Head of caudate nucleus (tissue), 42 donors: ENCODE data around the gene ZNF284.

ENCODE experiments used
- DNase-seq, 42 donors: peaks; one replicate each; pipeline versions ENCODE4 v3.0.0 to v3.0.0-alpha.2; 2020 to 2021; ENCODE audit warnings: mixed read lengths in 7 of 42
- intact Hi-C: fragments of 100-400 bp; cut with DNase I; formaldehyde crosslinking; loops from one replicate; pipeline ENCODE4 v1.15.0; 2022

Gene ZNF284

GRCh38 chr19:44071824-44072542, at the start of gene ZNF284:
Gene ZNF284, plus strand, starts transcription at chr19:44072159. Its CDS starts 4,231 bp downstream, at chr19:44076390.
- peak; percentile 84 to 97 (median 93) for DNase-seq
- intact Hi-C loops: loop anchor here (2.0 kb wide), 1 partner anchor 19 kb away; the partner anchor contains the start of gene ZNF223

DNA sequence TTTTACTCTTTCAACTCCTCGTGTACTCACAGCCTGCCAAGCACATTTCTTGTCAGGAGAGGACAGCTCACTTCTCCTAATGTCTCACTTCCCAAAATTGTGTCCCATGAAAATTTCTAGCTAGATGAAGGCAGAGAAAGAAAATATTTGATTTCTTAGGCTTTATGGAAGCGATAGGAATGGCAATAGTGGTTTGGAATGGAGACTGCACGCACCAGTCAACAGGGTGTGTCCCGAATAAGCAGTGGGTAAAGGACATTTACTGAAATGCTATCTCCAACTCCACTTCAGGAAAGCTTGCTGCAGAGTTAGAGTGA, 47.1 kb upstream of the ZNF284 start:
- no peak for DNase-seq
- intact Hi-C loops: no loop called here

GRCh38 chr19:44025217-44025936, 46.6 kb upstream of the ZNF284 start, which contains the start of gene ZNF222:
Gene ZNF222, plus strand, starts transcription at chr19:44025379. Its CDS starts 58 bp downstream, at chr19:44025437.
- DNase-seq: peak; percentile 77 to 96 (median 89)
- intact Hi-C loops: no loop called here

- intact Hi-C loops: no loop called here
Observed at GRCh38 chr19:44026622-44027021, 45.3 kb upstream of the ZNF284 start.

DNA sequence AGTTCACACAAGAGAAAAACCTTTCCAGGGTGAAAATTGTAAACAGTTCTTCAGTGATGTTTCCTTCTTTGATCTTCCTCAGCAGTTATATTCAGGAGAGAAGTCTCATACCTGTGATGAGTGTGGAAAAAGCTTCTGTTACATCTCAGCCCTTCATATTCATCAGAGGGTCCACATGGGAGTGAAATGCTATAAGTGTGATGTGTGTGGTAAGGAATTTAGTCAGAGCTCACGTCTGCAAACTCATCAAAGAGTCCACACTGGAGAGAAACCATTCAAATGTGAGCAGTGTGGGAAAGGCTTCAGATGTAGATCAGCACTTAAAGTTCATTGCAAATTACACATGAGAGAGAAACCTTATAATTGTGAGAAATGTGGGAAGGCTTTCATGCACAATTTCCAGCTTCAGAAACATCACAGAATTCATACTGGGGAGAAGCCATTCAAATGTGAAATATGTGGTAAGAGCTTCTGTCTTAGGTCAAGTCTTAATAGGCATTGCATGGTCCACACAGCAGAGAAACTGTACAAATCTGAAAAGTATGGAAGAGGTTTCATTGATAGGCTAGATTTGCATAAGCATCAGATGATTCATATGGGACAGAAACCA, 39.9 kb upstream of the ZNF284 start:
- DNase-seq: no peak

More at GRCh38 chr19:44026622-44027021, 45.3 kb upstream of the ZNF284 start:
- no peak for DNase-seq

DNA sequence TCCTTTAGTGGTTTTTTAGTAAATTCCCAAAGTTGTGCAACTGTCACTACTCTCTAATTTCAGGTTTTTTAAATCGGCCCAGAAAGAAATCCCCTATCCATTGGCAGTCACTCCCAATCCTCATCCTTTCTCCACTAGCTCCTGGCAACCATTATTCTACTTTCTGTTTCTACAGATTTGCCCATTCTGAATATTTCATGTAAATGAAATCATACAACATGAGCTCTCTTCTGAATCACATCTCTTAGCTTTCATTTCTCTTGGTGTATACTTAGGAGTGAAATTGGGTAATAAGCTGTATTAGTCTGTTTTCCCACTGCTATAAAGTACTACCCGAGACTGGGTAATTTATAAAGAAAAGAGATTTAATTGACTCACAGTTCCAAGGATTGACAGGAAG, 29.8 kb upstream of the ZNF284 start:
- no peak for DNase-seq
- intact Hi-C loops: no loop called here

More for the DNA sequence above, 39.9 kb upstream of the ZNF284 start:
- intact Hi-C loops: no loop called here

GRCh38 chr19:44050740-44051649, 21.0 kb upstream of the ZNF284 start:
- peak; percentile 16 to 87 (median 58) for DNase-seq
- intact Hi-C loops: loop anchor here (5.0 to 10.0 kb wide), 3 partner anchors 41 to 116 kb away; partner anchors contain the start of genes ZNF224, ZNF225 and ZNF45

- DNase-seq: peak; percentile 92 to 99 (median 97)
- intact Hi-C loops: loop anchor here (2.0 to 10.0 kb wide), 4 partner anchors 19 to 117 kb away; partner anchors contain the start of genes ZNF224, ZNF225 and ZNF45
Observed at GRCh38 chr19:44051650-44052402, 20.1 kb upstream of the ZNF284 start, which contains the start of gene ZNF223. Gene ZNF223, plus strand, starts transcription at chr19:44052036. Its CDS starts 3,141 bp downstream, at chr19:44055177.

- no peak for DNase-seq
- intact Hi-C loops: loop anchor here (10.0 kb wide), 1 partner anchor 121 kb away; the partner anchor contains the start of gene ZNF45
Observed at GRCh38 chr19:44055870-44056269, 16.1 kb upstream of the ZNF284 start.

DNA sequence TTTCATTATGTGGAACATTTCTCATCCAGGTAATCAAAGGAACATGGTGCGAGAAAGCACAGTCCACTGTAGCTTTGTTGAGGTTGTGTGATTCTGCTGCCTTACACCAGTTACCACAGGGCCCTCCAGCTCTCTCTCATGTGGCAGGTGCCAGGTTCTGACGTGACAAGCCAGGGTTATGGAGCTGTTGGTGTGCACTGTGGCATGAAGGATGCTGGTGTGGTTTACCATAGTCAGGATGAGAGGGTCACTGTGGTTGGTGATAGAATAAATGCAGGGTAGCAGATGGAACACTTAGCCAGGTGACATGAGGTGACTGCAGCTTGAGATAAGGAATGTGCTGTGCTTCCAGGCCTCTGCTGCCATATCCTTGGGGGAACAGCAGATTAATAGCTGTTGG, 12.7 kb upstream of the ZNF284 start:
- intact Hi-C loops: loop anchor here (10.0 kb wide), 1 partner anchor 124 kb away; the partner anchor contains the start of gene ZNF45

GRCh38 chr19:44061038-44061437, 10.9 kb upstream of the ZNF284 start:
- intact Hi-C loops: no loop called here
- no peak for DNase-seq

More for the DNA sequence above, 12.7 kb upstream of the ZNF284 start:
- DNase-seq: no peak

- intact Hi-C loops: no loop called here
- no peak for DNase-seq
Observed at GRCh38 chr19:44066305-44066704, 5.7 kb upstream of the ZNF284 start.

DNA sequence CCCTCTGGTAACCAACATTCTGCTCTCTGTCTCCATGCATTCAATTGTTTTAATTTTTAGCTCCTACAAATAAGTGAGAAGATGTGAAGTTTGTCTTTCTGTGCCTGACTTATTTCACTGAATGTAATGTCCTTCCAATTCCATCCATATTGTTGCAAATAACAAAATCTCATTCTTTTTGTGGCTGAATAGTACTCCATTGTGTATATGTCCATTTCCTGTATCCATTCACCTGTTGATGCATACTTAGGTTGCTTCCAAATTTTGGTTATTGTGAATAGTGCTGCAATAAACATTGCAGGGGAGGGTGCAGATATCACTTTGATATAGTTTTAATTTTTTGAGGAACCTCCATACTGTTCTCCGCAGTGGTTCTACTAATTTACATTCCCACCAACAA, 2.5 kb upstream of the ZNF284 start:
- no peak for DNase-seq
- intact Hi-C loops: no loop called here

- intact Hi-C loops: no loop called here
- peak in 7 of 42 donors; percentile 4 to 42 (median 17) for DNase-seq
Observed at GRCh38 chr19:44072543-44073401, 813 bp downstream of the ZNF284 start.

GRCh38 chr19:44076325-44076724, 4.4 kb downstream of the ZNF284 start:
- no peak for DNase-seq
- intact Hi-C loops: no loop called here

- no peak for DNase-seq
- intact Hi-C loops: loop anchor here (5.0 kb wide), 1 partner anchor 40 kb away; the partner anchor contains the start of gene ZNF223
Observed at GRCh38 chr19:44092108-44092507, 20.1 kb downstream of the ZNF284 start.
